HG03342 (cell line): ENCODE measurements around the gene CACNA2D4.

ENCODE experiments used
- ATAC-seq: cut with Tn5 transposase; IDR thresholded peaks from one replicate; pipeline ENCODE4 v1.9.1; 2021; ENCODE audit warnings: mild to moderate bottlenecking, moderate library complexity; ENCODE audit not compliant: unreplicated experiment

The CACNA2D4 gene

DNA sequence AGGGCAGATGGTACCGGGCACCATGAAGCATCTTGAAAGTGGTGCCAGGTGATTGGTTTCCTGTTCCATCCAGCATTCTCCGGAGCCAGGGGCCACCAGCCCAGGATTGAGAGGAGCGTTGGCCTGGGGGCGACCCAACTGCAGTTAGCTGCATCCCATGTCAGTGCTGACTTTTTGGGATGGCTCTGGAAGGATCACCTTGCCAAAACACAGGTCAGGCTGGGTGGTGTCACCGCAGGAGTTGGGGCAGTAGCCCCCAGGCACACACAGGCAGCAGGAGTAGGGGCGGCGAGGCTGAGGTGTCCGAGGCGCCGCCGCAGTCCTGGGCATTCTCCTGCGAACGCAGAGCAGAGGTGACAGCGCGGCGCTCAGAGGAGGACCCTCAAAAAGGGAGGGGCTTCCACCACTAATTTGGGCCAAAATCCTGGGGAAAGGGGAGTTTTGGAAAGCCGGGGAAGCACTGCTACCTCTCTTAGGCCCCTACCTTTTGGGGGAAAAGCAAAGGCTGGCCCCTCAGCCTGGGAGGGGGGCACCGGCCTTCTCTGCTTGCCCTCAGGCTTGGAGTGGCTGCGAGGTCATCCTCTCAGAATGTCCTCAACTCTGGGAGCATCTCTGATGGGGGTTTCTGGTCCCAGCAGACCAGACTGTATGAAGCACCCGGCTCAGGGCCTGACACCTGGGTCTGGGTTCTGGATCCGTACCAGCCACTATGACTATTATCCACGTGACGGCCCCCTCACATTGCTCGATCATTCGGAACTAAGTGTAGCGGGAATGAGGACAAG, 124.8 kb downstream of the CACNA2D4 start:
- no peak for ATAC-seq

GRCh38 chr12:1792406-1792805, 126.0 kb downstream of the CACNA2D4 start:
- no peak for ATAC-seq

GRCh38 chr12:1791104-1791841, 127.2 kb downstream of the CACNA2D4 start:
- no peak for ATAC-seq

GRCh38 chr12:1790444-1790843, 128.0 kb downstream of the CACNA2D4 start:
- no peak for ATAC-seq

- no peak for ATAC-seq
These were observed 130.7 kb downstream of the CACNA2D4 start for GRCh38 chr12:1787714-1788113.

GRCh38 chr12:1782215-1782614, 136.2 kb downstream of the CACNA2D4 start:
- ATAC-seq, result no peak

GRCh38 chr12:1781772-1782171, 136.7 kb downstream of the CACNA2D4 start:
- no peak for ATAC-seq

DNA sequence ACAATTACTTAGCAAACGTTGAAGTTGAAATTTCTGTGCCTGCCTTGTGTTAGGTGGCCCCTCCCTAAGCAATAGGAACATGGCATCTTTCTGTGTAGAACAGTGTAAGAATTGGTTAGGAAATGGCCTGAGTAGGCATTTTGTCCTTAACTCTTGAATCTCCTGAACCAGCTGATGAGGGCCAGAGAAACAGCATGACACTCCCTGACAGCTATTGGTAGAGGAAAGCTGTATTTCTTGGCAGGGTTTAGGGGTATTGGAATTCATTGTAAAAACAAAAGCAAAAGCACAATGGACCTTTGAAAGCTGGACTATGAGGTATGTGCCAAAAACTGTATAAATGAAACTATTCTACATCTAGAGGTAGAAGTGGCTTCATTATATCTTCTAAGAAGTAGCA, 138.7 kb downstream of the CACNA2D4 start:
- ATAC-seq, result no peak

GRCh38 chr12:1778911-1779310, 139.5 kb downstream of the CACNA2D4 start:
- ATAC-seq, result no peak

- no peak for ATAC-seq
These were observed 140.7 kb downstream of the CACNA2D4 start for GRCh38 chr12:1777798-1778197.

DNA sequence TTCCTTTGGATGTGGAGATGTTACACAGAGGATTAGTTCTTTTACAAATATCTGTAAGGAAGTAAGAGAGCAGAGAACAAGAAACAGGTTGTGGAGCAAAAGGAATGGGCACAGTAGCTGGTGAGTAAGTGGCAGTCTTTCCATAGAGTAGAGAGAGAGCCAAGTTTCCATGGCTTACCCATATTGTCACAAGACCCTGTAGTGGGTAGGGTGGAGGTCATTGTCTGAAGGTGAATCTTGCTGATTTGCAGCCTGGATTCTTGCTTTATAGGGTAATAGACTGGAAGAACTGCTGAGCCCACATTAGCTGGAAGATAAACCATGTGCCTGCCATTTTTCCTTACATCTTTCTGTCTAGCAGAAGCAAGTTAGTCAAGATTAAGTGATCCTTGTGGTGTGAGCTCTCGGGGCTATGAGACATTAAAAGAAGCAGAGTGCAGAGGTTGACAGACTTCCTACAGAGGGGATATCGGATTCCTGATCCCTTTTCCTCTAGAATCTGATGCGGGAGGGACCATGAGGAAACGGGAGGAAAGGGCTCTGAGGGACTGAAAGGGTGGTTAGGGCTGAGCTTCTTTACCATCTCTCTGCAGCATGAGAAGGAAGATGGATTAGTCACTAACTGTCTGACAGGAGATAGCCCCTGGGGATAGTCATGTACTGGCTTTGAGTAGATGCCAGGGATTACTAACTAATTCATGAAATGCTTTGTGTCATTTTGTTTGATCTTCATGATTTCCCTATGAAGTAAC, 142.1 kb downstream of the CACNA2D4 start:
- ATAC-seq, result no peak

DNA sequence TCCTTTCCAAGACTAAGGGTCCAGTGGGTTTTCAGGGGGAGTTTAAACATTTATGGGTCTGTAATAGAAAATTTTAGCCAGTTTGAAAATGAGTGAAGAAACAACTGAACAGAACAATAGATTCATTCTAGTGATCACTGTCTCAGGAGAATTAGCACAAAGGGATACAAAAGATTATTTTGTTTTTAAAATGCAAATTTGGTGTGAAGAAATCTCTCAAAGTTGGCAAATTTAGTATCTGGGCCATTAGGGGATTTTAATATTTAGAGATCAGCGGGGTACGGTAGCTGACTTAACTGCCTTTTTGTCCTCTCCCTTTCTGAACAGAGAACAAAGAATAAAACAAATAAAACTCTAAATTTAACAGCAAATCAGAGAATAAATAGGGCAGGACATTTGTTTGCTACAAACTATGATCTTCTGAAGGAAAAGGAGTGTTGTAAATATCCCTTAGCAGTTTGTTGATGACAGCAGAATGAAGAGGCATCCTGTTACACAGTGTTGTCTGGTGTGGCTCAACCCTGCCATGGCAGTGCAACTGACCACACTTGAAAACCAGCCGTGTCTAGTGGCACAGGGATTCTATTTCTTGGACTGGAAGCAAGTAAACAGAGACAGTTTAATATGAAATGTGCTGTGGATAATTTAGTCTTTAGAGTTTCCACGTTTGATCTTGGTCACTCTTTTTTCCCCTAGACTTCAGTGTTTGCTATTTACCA, 144.4 kb downstream of the CACNA2D4 start:
- ATAC-seq, result no peak

DNA sequence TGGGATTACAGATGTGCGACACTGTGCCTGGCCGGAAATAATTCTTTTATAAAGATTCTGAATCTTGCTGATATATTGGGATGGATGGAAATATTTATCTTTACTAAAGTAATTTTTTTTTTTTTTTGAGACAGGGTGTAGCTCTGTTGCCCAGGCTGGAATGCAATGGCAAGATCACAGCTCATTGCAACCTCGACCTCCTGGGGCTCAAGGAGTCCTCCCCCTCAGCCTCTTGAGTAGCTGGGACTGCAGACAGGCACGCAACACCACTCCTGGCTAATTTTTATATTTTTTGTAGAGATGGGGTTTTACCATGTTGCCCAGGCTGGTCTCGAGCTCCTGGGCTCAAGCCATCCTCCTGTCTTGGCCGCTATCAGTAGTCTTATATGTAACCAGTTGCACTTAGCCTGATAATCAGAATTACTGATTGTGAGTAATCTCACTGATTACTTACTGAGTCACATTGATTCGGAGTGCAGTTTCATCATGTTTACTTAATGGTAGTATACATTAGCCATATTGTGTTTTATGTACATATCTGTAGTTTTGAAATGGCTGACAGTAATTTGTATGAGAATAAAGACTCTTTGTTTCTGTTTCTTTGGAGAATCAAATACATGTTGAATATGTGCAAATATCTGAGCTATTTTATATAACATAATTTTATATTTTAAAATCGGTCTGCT, 148.5 kb downstream of the CACNA2D4 start:
- ATAC-seq, result no peak

DNA sequence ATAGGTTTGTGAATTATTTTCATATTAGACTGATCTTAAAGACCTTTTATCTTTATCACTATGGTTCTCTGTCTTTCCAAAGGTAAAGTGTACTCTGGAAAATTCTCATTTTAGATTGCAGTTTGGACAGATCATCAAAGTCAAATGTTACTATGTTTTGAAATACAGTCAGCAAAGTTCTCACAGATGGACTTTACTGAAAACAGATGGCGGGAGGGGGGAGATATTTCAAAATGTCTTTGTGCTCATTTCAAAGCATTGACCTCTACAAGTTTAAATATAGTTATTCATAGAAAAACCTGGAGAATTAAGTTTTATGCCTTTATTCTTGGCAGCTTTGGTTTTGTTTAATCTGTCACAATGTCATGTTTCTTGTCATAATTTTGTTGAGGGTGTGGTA, 149.8 kb downstream of the CACNA2D4 start:
- no peak for ATAC-seq

- ATAC-seq, result no peak
These were observed 150.9 kb downstream of the CACNA2D4 start for GRCh38 chr12:1767407-1768090.

GRCh38 chr12:1766110-1766509, 152.3 kb downstream of the CACNA2D4 start:
- no peak for ATAC-seq

DNA sequence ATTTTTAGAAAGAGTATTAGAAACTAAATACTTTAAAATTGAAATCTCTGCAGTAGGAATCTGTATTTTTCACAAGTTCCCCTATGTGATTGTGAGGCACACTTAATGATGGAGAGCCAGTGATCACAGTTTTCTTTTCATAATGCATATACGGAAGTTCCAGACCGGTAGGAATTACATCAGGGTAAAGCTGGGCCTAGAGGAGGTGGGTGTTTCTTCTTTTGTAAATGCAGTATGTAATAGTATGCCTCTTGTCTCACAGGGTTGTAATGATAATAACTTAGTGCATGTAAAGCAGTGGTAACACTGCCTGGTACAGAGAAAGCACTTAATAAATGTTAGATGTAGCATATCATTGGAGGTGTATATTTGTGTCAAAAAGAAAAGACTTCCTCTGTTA, 155.3 kb downstream of the CACNA2D4 start:
- ATAC-seq, result no peak

GRCh38 chr12:1761857-1762256, 156.6 kb downstream of the CACNA2D4 start:
- ATAC-seq, result no peak

GRCh38 chr12:1760566-1761382, 157.7 kb downstream of the CACNA2D4 start:
- ATAC-seq, result no peak
